RPMI7951 (cell line): ENCODE data around the gene MED12L. TPM values are rescaled to one million over a fixed set of nuclear protein-coding genes. Genes with fewer than 3 reads are reported as not detected.

Source experiments
- DNase-seq: peaks from one replicate; pipeline ENCODE4 v3.0.0-alpha.2; 2012; ENCODE audit warnings: low read depth
- total RNA-seq: library from RNA; depleted of rRNA; stranded (reverse); fragments of >200 nt; shearing (Covaris generic); gene quantifications from 2 replicates; pipeline ENCODE4 v1.2.3, GENCODE V29; 2014

The MED12L gene
- total RNA-seq, 1 experiment from 2014 or later = 0.12 TPM

DNA sequence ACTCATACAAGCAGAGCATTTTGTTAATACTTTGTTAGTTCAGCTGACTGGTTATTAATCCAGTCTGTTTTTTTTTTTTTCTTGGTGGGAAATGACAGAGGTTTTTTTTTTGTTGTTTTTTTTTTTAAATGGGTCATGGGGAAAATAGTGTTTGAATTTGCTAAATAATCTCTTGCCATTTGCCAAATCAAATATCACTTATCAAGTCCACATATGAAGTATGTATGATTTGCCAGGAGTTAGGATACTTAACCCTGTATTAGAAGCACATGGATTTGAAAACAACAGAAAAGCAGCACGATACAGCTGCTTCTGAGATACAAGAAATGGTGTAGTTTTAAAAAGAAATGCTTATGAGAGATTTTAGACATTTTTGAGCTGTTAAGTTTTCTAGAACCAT is 171.3 kb downstream of the MED12L start:
- no peak for DNase-seq

DNA sequence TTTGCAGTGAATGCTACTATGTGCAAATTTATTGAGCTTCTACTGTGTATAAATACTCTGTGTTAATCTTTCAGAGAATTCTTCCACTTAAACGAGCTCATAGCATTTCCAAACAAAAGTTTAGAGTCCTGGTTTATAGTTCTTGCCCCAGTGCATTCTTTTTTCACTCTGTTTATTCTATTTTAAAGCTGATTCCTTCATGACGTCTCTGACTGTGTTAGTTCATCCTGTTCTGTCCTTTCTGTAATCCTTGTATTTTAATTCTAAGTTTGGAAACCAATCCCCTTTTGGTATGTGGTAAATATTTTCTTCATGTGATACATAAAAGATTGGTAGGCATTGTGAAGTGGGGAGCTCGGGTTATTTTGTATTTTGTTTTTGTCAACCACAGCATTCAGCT is 174.2 kb downstream of the MED12L start:
- DNase-seq = no peak

DNA sequence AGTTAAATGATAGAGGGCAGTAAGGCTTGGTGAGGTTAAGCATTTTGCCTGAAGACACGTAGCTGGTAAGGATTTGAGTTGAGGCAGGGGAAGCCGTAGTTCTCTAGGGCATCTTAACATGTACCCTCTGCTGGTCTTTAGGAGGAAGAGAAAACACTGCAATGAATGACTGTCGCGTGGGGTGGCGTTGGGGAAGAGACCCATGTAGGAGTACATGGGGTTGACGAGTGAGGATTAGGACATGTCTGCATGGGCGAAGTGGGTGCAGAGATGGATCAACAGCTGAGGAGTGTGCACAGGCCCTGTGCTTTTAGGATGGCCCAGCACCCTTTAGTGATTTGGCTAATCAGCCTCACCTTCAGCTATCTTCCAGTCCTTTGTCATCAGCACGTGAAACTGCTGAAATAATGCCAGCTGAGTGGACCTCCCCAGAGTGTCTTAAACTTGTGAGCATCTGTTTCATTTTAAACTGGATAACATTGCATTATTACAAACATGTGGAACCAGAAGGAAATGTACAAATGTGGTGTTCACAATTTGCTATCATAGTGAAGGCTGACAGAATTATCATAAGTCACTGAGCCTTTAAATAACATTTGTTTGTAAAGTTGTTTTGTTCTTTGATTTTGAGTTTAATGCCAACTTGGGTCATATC is 177.5 kb downstream of the MED12L start:
- DNase-seq = no peak

DNA sequence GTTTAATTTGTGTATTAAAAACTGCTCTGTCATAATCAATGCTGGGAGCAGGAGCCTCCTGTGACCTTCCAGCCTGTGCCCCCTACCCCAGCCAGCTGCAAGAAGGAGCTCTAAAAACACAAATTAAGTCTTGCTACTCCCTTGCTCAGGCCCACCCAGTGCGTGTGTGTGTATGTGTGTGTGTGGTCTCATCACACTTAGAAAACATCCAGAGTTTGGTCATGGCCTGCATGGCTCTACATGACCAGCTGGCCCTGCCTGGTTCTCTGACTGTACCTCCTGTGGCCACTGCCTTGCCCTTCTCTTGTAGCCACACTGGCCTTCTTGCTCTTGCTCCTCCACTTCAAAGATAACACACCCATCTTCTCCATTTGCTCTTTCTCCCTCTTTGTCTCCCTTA is 179.1 kb downstream of the MED12L start:
- DNase-seq = no peak

DNA sequence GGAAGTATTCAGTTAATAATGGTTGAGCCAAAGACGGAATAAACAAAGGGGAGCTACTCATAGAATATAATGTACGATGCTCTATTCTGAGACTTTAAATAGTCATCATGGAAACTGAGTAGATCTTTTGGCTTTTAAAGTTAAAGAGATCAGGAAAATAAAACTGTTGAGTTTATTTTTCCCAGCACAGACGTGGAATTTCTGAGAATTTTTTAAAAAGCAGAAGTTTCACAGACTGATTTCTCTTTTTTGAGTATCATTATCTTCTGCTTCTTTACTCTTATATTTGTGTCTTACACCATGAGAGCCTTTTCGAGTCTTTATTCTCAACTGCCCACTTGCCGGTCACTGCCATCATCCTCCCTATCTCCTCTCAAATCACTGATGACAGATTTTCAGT is 179.7 kb downstream of the MED12L start:
- DNase-seq = no peak

DNA sequence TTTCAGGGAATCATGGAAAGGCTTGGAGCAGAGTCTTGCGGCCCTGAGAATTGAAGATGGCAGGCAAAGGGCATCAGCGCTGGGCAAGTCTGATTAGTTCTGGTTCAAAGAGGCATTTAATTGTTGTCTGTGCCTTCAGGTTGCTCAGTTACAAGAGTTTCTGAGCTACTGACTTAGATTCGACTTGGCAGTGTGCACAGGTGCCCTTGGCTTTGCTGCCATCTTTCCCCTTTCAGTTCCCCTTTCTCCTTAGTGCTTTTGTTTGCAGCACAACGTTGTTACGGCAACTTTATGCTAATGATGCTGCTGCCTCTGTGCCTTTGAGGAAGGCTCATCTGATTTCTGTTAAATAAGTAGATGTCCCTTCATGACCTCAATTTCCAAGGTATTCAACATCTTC is 180.4 kb downstream of the MED12L start:
- DNase-seq = no peak

GRCh38 chr3:151267066-151267465 is 181.6 kb downstream of the MED12L start:
- no peak for DNase-seq

- DNase-seq = no peak
Observed at GRCh38 chr3:151268267-151269235, 183.1 kb downstream of the MED12L start.

DNA sequence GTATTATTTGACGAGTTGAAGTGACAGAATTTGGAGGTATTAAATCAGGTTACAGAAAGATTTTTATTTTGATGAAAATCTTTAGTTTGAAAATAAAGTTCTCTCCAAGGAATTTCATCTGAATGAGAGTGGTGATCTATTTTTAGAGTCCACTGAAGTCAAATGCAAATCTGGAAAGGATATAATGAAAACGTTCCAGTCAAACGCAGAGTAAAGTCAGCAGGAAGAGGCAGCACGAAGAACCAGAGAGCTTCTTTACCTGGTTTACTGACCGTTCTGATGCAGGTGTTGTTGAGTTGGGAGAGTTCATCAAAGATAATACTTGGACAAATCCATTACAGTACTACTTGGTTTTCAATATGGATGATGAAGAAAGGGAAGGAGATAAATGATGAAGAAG is 184.2 kb downstream of the MED12L start:
- DNase-seq = no peak

- DNase-seq = no peak
Observed at GRCh38 chr3:151275091-151275490, 189.6 kb downstream of the MED12L start.

GRCh38 chr3:151276038-151276686 is 190.7 kb downstream of the MED12L start:
- no peak for DNase-seq

DNA sequence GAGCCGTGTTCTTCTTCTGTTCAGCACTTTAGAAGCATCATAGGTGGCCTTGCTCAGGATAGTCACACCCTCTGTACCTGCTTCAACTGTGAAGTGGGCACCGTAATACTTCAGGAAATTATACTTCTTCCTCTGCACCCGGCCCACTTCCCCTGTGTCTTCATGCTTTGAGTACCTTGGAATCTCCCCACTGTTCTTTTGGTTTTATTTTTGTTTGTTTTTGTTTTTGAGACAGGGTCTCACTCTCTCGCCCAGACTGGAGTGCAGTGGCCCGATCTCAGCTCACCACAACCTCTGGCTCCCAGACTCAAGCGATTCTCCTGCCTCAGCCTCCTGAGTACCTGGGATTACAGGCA is 191.2 kb downstream of the MED12L start:
- DNase-seq = no peak

DNA sequence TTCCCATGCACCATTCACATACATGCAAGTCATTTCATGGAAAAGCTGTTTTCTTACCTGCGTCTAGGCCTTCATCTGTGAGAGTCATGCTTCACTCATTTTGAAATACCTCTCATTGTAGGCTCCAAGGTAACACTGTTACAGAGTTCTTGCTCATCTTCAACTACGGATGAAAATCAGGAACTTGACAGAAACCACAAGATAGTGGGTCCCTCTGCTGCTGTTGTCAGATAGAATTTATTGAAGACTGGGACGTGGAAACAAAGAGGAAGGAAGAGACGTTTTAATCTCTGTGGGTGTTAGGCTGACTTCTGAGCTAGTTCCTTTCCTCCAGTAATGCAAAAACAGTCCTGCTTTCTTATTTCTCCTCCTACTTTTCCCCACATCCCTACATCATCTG is 192.8 kb downstream of the MED12L start, which contains the start of gene P2RY14:
Gene P2RY14, minus strand, starts transcription at position 313 of the 400 bp plus-strand sequence. CDS start 64,226 bp downstream, outside the sequence.
- DNase-seq = no peak

DNA sequence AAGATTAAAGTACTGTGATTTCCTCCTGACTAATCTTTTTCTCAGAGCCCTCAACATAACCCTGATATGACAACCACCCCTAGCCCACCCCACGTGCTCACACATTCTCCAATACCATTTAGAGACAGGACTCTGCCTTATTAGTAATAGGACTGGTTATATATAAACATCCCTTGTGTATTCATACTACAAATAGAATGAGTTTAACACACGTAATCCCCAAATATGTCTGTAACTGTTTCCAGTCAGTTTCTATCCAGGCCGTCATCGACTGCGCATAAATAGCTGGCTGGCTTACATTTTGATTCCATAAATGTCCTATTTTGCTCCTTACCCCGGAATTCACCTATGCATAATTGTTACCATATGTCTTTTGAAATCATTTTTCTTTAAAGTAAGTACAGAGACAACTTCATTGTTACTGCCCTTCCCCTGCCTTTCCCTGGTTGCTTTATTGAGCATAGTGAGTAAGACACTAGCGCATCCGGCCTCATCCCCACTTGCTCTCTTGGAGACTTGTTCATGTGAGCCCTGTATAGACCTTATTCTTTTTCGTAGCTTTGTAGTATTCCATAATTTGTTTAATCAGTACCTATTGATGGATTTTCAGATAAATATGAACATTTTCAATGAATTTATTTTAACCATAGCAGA is 196.3 kb downstream of the MED12L start:
- no peak for DNase-seq

DNA sequence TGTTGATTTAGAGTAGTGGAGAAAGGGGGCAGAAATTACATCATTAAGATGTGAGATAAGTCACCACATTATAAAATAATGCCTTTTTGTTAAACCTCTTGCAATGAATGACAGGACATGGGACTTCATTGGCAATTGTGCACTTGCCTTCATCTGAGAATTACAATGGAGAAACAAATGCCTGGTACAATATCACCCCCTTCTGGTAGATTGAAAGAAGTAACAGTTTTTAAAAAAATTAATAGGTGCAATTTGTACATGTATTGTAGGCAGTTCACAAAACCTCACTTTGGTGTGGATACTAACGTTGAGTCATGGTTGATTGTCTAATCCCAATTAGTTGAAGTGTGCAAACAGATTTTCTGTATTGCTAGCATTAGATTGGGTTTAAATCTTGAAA is 197.5 kb downstream of the MED12L start:
- peak; percentile 48 for DNase-seq

DNA sequence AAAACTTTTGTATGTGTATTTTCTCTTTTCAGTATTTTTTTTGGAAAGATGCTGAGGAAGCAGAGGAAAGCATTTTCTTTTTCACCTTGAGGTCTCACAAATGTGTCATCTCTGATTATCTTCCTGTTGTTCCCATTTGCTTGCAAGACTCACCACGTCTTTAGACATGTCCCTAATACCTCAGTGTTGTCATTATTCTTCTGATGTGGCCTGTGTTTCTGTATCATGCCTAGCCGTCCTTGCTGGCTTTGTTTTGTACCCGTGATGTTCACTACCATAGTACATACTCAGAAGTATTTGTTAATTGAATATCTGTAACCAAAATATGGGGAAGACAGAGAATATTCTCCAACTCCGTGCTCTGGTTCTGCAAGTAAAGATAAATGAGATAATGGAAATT is 197.9 kb downstream of the MED12L start:
- DNase-seq = no peak

GRCh38 chr3:151283907-151284461 is 198.5 kb downstream of the MED12L start:
- DNase-seq = no peak

DNA sequence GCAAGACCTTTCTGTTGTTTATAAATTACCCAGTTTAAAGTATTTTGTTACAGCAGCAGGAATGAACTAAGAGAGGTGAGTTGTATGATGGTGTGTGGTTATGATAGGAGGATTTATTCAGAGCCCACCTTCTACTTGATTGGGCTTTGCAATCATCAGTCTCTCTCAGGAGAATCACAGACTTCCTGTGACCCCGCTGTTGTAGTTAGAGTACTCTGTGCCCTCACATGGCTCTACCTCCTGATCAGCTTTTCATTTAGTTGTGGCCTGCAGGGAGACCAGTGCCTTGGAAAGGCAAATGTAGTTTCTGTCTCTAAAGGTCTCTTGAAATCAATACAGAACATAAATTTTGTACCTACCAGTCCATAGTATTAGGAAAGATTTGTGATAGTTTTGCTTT is 200.5 kb downstream of the MED12L start:
- no peak for DNase-seq

GRCh38 chr3:151289445-151289844 is 204.0 kb downstream of the MED12L start:
- no peak for DNase-seq

DNA sequence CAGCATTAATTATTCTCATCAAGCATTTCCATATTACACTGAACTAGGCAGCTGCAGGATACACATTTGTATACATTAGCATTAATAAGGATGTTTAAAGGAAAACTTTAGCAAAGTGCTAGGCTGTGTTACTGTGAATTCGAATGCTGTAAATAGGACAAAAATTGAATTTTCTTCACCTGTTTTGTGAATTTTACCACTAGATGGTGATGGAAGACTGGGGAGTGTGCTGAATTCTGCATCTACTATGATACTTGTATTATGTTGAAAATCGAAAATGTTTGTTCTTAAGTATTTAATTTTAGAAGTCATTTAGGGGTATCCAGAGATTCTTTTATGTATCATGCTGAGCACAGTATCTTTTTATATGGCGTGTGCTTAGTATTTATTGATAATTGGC is 205.2 kb downstream of the MED12L start:
- peak; percentile 40 for DNase-seq

DNA sequence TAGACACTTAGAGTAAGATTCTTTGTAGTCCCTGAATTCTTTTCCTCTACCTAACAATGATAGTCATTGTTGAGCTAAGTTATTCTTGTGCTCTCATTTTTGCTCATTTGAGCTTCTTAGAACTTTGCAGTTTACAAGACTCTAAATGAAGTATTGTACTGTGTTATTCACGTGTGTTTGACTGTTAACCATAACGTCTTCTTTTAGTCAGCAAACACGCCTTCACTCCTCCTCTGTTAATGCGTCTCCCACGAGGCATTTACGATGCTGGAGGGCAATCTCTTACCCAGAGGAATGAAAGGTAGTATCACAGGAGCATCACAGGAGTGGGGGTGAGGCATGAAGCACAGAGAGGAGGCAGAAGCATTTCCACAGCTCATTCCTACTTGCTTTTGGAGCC is 207.7 kb downstream of the MED12L start:
- DNase-seq = no peak

DNA sequence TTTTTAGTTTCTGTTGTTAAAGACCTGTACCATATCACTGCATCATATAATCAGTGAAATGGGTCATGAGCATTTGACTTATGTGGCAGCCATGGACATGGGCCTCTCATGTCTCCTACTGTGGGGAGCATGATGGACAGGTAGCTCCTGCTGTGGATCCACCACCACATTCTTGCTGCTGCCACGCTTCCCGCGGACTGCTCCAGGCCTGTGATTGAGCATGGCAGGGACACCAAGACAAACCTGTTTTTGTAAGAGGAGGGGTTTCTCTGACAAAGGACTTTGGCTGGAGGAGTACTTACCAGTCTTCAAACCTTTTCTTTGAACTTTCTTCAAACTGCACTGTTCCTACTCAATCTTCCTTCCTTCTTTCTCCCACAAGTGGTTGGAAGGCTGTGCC is 210.8 kb downstream of the MED12L start:
- no peak for DNase-seq
